ENCODE results near the gene RPL7L1.

The RPL7L1 gene

DNA sequence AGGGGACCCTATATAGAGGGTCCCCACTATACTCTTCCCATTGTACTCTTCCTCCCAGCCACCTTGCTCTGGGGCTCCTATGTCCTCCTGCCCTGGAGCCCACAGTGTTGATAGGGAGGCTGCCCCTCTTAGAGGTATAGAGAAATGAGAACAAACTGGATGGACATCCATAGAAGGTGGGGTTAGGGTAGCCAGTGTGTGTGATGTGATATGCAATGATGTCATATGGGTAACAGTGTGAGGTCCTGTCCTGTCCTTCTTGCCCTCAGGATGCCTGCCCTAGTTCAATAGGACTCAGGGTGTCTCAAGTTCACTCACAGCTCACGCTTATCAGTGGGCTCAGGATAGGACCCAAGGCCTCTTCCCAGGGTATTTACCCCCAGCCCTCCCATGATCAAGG is 36.9 kb downstream of the RPL7L1 start:
- peaks cover 8% of the 10 kb centered on the region; the same call in 1 of the 2 replicates for H3K4me1 ChIP-seq (ENCODE audit: low read length)
- H3K79me2 ChIP-seq (ENCODE audit: low read length), result no peaks in the 10 kb centered on the region
- H3K27me3 ChIP-seq (ENCODE audit: low read depth, low read length), result no peaks in the 10 kb centered on the region
- H3K4me3 ChIP-seq (ENCODE audit: low read length), result no peak overlapping the region
- H3K4me2 ChIP-seq (ENCODE audit: low read length), result no peak overlapping the region
- no peaks in the 10 kb centered on the region for H3K9me3 ChIP-seq (ENCODE audit: insufficient read depth, low read length)
- no peak overlapping the region for H3K27ac ChIP-seq (ENCODE audit: low read length)
- H3K9ac ChIP-seq (ENCODE audit: low read length), result no peak overlapping the region
- H3K36me3 ChIP-seq (replicated peaks; ENCODE audit: low read depth, low read length), result no peaks in the 10 kb centered on the region
- no peaks in the 10 kb centered on the region for H4K20me1 ChIP-seq (ENCODE audit: insufficient read depth, low read length)
- no peak for TF ChIP-seq EZH2phosphoT487 (IDR thresholded peaks at IDR 0.05; ENCODE audit: low read depth)
- TF ChIP-seq, protein P1, sequence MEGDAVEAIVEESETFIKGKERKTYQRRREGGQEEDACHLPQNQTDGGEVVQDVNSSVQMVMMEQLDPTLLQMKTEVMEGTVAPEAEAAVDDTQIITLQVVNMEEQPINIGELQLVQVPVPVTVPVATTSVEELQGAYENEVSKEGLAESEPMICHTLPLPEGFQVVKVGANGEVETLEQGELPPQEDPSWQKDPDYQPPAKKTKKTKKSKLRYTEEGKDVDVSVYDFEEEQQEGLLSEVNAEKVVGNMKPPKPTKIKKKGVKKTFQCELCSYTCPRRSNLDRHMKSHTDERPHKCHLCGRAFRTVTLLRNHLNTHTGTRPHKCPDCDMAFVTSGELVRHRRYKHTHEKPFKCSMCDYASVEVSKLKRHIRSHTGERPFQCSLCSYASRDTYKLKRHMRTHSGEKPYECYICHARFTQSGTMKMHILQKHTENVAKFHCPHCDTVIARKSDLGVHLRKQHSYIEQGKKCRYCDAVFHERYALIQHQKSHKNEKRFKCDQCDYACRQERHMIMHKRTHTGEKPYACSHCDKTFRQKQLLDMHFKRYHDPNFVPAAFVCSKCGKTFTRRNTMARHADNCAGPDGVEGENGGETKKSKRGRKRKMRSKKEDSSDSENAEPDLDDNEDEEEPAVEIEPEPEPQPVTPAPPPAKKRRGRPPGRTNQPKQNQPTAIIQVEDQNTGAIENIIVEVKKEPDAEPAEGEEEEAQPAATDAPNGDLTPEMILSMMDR (IDR thresholded peaks at IDR 0.05; ENCODE audit: low read depth, low read length), result no peak
- H2AFZ ChIP-seq (ENCODE audit: low read depth, low read length), result peak overlapping the region; percentile 87; the same call in 1 of the 2 replicates

GRCh38 chr6:42921801-42922200 is 42.4 kb downstream of the RPL7L1 start:
- no peaks in the 10 kb centered on the region for H3K36me3 ChIP-seq (replicated peaks; ENCODE audit: low read depth, low read length)
- no peaks in the 10 kb centered on the region for H4K20me1 ChIP-seq (ENCODE audit: insufficient read depth, low read length)
- H3K27ac ChIP-seq (ENCODE audit: low read length), result no peak overlapping the region
- H3K79me2 ChIP-seq (ENCODE audit: low read length), result no peaks in the 10 kb centered on the region
- H3K9me3 ChIP-seq (ENCODE audit: insufficient read depth, low read length), result no peaks in the 10 kb centered on the region
- no peak overlapping the region for H3K9ac ChIP-seq (ENCODE audit: low read length)
- H3K27me3 ChIP-seq (ENCODE audit: low read depth, low read length), result no peaks in the 10 kb centered on the region
- TF ChIP-seq EZH2phosphoT487 (IDR thresholded peaks at IDR 0.05; ENCODE audit: low read depth), result no peak
- TF ChIP-seq, protein P1 (IDR thresholded peaks at IDR 0.05; ENCODE audit: low read depth, low read length), result no peak
- no peak overlapping the region for H2AFZ ChIP-seq (ENCODE audit: low read depth, low read length)
- H3K4me3 ChIP-seq (ENCODE audit: low read length), result no peak overlapping the region
- H3K4me2 ChIP-seq (ENCODE audit: low read length), result no peak overlapping the region
- H3K4me1 ChIP-seq (ENCODE audit: low read length), result no peaks in the 10 kb centered on the region

DNA sequence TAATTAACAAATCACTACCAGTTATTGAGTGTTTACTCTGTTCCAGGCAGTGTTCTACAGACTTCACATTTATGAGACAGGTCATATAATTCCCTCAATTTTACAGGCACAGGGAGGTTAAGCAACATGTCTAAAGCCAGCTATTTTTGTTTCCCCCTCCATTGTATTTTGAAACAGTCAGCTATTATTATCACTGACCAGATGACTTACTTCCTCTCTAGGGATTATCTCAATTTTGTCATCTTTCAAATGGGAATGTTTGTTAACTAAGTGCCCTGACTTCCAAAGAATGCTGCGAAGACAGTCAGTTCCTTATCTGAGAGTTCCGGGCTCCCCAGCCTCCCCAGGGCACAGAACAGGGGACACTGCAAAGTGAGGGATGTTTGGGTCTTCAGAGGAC is 44.2 kb downstream of the RPL7L1 start:
- Histone ChIP-seq H3K27ac (ENCODE audit: low read length) (no peak overlapping the region), H3K9ac (ENCODE audit: low read length) (no peak overlapping the region), H3K9me3 (ENCODE audit: insufficient read depth, low read length) (no peaks in the 10 kb centered on the region), H3K4me1 (ENCODE audit: low read length) (no peaks in the 10 kb centered on the region), H3K27me3 (ENCODE audit: low read depth, low read length) (no peaks in the 10 kb centered on the region), H3K4me3 (ENCODE audit: low read length) (no peak overlapping the region), H4K20me1 (ENCODE audit: insufficient read depth, low read length) (no peaks in the 10 kb centered on the region), H3K36me3 (replicated peaks; ENCODE audit: low read depth, low read length) (no peaks in the 10 kb centered on the region), H3K79me2 (ENCODE audit: low read length) (no peaks in the 10 kb centered on the region), H3K4me2 (ENCODE audit: low read length) (no peak overlapping the region), H2AFZ (ENCODE audit: low read depth, low read length) (no peak overlapping the region)
- TF ChIP-seq EZH2phosphoT487 (IDR thresholded peaks at IDR 0.05; ENCODE audit: low read depth), result no peak
- TF ChIP-seq, protein P1 (IDR thresholded peaks at IDR 0.05; ENCODE audit: low read depth, low read length), result no peak

GRCh38 chr6:42925248-42925857 is 45.9 kb downstream of the RPL7L1 start:
- H3K27ac ChIP-seq (ENCODE audit: low read length), result no peak overlapping the region
- H2AFZ ChIP-seq (ENCODE audit: low read depth, low read length), result no peak overlapping the region
- peaks cover 2% of the 10 kb centered on the region; the same call in 1 of the 2 replicates for H3K4me1 ChIP-seq (ENCODE audit: low read length)

More at GRCh38 chr6:42925248-42925857, 45.9 kb downstream of the RPL7L1 start:
- Histone ChIP-seq H3K36me3 (replicated peaks; ENCODE audit: low read depth, low read length) (peaks cover under 1% of the 10 kb centered on the region), H3K9ac (ENCODE audit: low read length) (no peak overlapping the region), H3K27me3 (ENCODE audit: low read depth, low read length) (no peaks in the 10 kb centered on the region), H3K9me3 (ENCODE audit: insufficient read depth, low read length) (no peaks in the 10 kb centered on the region), H3K4me2 (ENCODE audit: low read length) (no peak overlapping the region), H3K4me3 (ENCODE audit: low read length) (no peak overlapping the region), H4K20me1 (ENCODE audit: insufficient read depth, low read length) (peaks cover 2% of the 10 kb centered on the region; the same call in 1 of the 2 replicates), H3K79me2 (ENCODE audit: low read length) (peaks cover 3% of the 10 kb centered on the region)
- TF ChIP-seq, protein P1 (IDR thresholded peaks at IDR 0.05; ENCODE audit: low read depth, low read length), result no peak

Measured in OCI-LY3 (cell line).